IPS-NIHi7 (cell line): Measurements from ENCODE around the gene URAD.

Source experiments
- DNase-seq: peaks from one replicate; pipeline ENCODE4 v3.0.0; 2012; ENCODE audit warnings: mixed read lengths; ENCODE audit errors: extremely low spot score

URAD gene

GRCh38 chr13:28000567-28000966, 12.1 kb upstream of the URAD start:
- DNase-seq = peak; percentile 50

- peak; percentile 63 for DNase-seq
Measured at GRCh38 chr13:27997904-27998522, 9.5 kb upstream of the URAD start.

- DNase-seq = no peak
Measured at GRCh38 chr13:27991881-27992280, 3.4 kb upstream of the URAD start.

DNA sequence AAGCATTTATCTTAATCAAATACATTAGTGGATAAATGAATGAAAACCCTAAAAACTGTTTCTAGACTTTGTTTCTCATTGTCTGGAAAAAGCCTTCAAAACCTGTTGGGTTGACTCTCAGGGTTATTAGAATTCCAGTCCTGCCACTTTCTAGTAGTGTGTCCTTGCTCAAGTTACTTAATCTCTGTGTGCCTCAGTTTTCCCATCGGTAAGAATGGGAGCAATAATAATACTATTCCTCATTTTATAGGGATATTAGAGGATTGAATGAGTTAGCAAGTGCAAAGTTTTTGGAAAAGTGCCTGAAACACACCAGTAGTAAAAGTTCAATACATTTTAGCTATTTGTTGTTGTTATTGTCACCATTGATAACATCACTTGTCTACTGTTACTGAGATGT, 2.9 kb downstream of the URAD start:
- DNase-seq = no peak

GRCh38 chr13:27982361-27982760, 6.1 kb downstream of the URAD start:
- no peak for DNase-seq

GRCh38 chr13:27981006-27981708, 7.3 kb downstream of the URAD start:
- DNase-seq = no peak

DNA sequence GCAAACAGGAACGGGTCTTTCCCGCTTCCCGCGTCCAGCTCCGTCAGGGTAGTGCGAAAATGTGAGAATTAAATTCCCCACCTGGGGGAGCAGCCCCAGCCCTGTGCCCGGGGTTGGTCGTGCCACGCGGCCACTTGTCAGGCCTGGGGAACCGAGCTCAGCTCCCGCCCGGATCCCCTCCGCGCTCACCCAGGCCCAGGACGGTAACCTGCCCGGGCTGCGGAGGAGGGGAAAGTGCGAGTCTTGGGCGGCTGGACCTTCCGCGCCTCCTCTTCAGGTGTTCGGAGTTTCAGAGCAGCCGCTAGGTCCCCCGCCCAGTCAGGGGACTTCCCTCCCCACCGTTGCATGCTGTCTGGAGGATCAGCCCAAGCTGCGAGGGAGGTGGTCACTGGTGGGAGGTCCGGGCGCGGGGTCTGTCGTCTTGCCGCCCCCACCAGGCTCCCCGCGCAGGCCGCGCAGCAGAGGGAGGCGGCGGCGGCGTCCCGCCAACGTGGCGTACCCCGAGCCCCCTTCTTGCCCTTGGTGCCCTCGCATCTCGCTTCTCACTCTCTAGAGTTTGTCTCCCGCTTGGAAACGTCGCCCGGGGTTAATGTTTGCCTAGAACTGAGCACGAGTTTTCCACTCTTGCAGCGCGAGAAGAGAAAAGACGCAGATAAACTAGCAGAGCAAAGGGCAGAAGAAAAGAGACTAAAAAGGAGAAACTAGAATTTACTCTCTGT, 8.1 kb downstream of the URAD start:
- peak; percentile 43 for DNase-seq

- no peak for DNase-seq
Measured at GRCh38 chr13:27979765-27980279, 8.7 kb downstream of the URAD start.

DNA sequence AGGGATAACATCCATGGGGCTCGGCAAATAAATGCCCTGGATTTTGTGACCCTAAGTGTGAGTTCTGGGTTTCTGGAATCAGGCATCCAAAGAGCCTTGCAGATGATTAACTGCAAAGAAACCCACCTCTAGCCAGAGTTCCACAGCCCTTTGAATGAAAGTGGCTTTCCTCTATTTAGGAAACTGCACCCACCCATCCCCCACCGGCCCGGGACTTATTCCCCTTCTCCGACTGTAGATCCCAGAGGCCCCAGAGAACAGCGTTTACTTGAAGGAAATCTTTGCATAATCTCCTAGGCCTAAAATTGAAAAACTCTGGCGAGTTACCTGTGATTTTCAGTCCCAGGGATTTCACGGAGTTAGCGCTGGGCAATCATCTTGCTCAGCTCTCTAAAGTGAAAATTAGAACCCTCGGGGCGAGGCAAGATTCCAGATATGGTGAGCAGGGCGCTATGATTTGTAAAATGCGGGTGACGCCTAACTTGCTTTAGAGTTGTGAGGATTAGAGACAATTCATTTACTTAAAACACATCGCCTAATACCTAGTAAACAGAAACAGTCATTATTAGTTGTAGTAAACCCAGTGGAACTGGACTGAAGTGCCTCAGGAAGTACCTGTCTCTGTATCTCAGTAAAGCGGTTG, 9.4 kb downstream of the URAD start:
- no peak for DNase-seq

DNA sequence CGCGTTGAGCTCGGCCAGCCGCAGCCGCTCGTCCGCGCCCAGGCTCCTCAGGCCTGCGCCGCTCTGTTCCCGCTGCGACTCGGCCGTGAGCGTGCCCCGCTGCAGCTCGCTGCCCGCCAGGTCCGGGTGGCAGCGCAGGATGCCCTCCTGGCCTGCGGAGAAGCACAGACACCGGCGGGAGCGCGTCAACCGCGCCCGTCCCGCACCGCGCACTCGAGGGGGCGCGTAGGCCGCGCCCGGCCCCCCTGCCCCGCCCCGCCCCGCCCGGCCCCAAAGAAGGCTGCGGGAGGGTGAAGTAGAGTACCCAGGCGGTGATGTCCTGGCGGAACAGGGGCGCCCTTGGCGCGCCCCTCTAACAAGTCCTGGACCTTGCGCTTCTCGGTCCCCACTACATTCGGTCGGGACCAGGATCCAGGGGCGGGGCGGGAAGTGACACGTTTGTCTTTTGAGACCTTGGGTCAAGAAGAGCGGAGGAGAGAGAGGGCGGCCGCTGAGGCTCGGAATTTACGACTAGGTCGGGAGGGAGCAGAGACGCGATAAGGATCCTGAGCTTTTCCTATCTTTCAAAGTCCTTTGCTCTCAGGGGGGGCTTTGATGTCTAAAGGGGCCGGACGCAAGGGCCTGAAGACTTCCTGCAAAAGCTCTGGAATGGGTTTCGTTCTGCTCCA, 10.1 kb downstream of the URAD start:
- peak; percentile 59 for DNase-seq

- peak; percentile 41 for DNase-seq
Measured at GRCh38 chr13:27977476-27978300, 10.8 kb downstream of the URAD start.

DNA sequence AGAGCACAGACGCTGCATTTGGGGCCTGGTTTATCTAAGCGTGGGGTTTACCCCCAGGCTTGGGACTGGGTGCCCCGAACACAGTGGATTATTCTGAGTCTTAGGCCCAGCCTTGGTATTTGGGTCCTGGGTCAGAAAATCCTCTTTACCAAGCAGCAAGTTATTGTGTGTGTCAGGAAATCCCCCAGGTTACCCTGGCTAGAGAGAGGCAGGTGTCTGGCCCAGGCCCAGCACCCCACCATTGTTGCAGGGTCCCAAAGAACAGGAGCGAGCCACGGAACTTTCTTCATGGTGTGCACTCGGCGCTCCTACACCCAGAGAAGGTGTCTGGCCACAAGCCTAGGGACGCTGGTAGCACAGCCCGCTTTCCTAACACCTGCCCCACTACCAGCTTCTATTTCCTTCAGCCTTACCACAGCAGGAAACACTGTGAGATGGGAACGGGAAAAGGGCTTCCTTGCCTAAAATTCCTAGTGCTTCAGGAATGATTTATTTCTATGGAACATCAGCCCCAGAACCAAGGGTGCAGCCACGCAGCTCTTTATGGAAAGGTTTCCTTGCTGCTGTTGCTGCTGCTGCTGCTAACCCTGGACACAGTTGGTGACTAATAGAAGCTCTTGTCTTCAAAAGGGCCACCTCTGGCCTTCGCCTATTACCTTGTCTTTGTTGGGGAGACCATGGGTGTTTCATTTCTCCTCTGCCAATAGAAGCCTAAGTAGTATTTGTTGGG, 12.0 kb downstream of the URAD start:
- no peak for DNase-seq

DNA sequence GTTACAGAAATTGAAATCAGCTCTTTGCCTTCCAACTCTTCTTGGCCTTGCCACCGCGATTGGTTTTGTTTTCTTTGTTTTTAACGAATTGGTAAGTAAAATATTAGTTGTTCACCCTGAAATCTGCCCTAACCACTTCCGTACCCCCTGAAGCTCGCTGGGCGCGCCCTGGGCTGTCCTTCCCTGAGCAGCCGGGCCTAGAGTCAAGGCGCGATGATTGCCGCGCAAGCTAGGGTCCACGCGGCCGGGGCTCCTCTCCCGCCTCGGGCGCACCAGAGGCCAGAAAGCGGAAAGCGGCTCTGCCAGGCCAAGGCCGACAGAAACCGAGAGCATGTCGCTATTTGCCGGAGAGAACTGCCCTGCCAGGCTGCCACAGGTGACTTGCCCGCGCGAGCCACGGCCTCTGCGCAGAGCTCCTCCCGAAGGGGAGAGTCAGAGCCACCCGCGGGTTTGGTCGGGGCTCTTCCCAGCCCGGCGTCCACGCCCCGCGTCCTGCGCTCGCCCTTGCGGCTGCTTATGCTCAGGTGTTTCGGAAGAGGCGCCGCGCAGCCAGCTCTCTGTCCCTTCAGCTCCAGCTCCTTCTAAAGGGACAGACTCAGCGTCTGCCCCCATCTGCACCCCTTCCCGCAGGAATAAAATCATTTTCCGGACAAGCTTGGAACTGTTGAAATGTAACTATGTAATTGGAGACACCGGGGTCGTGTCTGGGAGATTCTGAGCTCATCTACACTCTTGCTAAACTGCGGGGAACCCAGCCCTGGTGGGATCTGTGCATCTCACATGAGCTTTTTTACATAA, 12.7 kb downstream of the URAD start:
- no peak for DNase-seq

DNA sequence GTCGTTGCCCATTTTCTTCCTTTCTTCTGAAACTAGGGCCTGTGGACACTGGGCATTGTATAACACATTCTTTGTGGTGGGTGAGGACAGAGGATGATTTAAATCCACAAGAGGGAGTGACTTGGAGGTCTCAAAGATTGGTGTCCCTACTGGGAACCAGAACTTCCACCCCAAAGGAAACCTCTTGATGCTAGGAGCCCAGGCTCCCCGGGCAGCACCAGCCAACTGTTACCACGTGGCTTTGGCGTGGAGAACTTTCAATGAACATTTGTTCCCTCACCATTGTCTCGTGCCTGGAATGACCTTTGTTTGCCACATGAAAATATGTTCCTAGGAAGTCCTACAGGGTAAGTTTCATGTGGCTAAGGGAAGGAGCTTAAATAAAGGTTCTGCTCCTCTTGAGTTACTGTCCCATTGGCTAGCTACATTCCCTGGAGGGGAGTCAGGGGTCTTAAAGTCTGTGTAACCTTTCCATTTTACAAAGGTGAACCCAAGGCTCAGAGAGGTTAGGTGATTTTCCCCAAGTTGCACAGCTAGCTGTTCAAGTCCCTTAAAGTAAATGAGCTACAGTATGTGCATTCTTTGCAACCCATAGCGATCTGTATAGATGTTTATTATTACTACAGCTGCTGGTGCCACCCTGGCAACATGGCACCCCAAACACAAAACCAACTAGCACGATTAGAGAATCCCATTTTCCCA, 14.4 kb downstream of the URAD start:
- DNase-seq = no peak

- DNase-seq = no peak
Measured at GRCh38 chr13:27973291-27973690, 15.2 kb downstream of the URAD start.

- no peak for DNase-seq
Measured at GRCh38 chr13:27972478-27972820, 16.0 kb downstream of the URAD start.

- DNase-seq = no peak
Measured at GRCh38 chr13:27971776-27972477, 16.6 kb downstream of the URAD start.

GRCh38 chr13:27971236-27971645, 17.3 kb downstream of the URAD start:
- peak; percentile 63 for DNase-seq
